Body of pancreas (tissue), 4 donors: Measurements from ENCODE around the gene GNAO1.

Experiments
- CTCF ChIP-seq, 7 experiments: fragments of 450-650 bp in 4 of 7; fragments of 200-600 bp in 3 of 7; sonication (generic) in 3 of 7; IDR thresholded peaks; one replicate each; pipeline ENCODE4 v1.5.1; 2016 to 2019; ENCODE audit warnings: antibody characterized with exemption in 7 of 7
- POLR2A ChIP-seq, 3 donors: fragments of 450-650 bp; IDR thresholded peaks; one replicate each; pipeline ENCODE4 v1.6.1; 2016; ENCODE audit warnings: antibody characterized with exemption in 3 of 3, mild to moderate bottlenecking in 2 of 3

- TF ChIP-seq CTCF (IDR thresholded peaks at IDR 0.05): no peak
- TF ChIP-seq POLR2A (IDR thresholded peaks at IDR 0.05): no peak
Measured at GRCh38 chr16:56366945-56367344, 175.7 kb downstream of the GNAO1 start.
